Measurements from ENCODE around the gene HESX1. TPM values are rescaled to one million over a fixed set of nuclear protein-coding genes. Genes with fewer than 3 reads are reported as not detected.

HESX1 gene
- total RNA-seq, 1 donor from 2014 or later, result 0.89 TPM

- ATAC-seq (peak; percentile 69), DNase-seq (ENCODE audit: low spot score) (no peak)
- intact Hi-C loops (cut with DNase I), result no loop called here
Measured at GRCh38 chr3:57152151-57153143, 47.3 kb downstream of the HESX1 start.

- ATAC-seq (peak; percentile 47), DNase-seq (ENCODE audit: low spot score) (no peak)
- intact Hi-C loops (cut with DNase I), result no loop called here
Measured at GRCh38 chr3:57151749-57152148, 48.0 kb downstream of the HESX1 start.

GRCh38 chr3:57151021-57151449 is 48.7 kb downstream of the HESX1 start:
- intact Hi-C loops (cut with DNase I), result no loop called here
- no peak for DNase-seq (ENCODE audit: low spot score)
- ATAC-seq, result no peak

GRCh38 chr3:57150113-57150581 is 49.6 kb downstream of the HESX1 start:
- DNase-seq (ENCODE audit: low spot score) (no peak), ATAC-seq (peak; percentile 29)
- intact Hi-C loops (cut with DNase I), result no loop called here

Other genes starting within 250 kb of the HESX1 start
- gene SPATA12, start 139.3 kb downstream of the HESX1 start, total RNA-seq, result not detected
- gene IL17RD, start 34.6 kb downstream of the HESX1 start, total RNA-seq, result 14.8 TPM
- 56.7 TPM for gene APPL1, start 27.8 kb upstream of the HESX1 start, total RNA-seq
- gene ASB14, start 92.7 kb upstream of the HESX1 start, total RNA-seq, result not detected